ENCODE measurements around the gene CRYBA2.

DNA sequence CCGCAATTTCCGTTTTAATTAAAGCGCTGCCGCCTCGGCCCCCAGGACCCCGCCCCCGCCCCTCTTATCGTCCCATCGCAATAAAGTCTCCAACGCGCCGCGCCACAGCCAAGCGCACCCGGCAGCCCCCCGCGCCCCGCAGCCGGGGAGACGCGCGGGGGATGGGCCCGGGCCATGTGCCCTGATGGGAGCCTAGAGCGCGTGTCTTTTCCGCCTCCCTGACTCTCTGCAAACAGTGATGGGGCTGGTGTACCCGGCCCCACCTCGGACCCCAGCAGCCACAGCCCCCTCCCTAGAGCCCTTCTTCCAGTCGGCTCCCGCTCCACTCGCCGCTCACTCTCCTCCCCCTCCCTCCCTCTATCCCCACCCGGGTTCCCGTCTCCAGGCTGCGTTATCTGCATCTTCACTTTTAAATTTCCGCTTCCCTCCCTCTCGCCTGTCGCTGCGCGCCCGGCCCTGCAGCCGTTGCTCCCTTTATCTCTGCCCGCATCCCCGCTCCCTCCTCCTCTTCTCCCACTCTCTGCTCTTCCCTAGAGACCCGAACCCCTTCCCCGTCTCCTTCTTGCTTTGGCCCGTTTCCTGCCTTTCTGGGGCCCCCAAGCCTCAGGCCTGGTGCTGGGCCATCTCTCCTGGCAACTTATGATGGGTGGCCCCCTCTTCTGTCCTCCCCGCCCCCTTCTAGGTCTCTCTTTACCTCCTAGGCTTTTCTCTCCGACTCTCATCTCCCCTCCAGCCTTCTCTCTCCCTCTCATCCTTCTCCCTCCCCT lies 7.7 kb downstream of the CRYBA2 start:
- TF ChIP-seq RAD21 (IDR thresholded peaks at IDR 0.05 in 1 of 2, conservative IDR thresholded peaks at IDR 0.05 in 1 of 2; ENCODE audit: low read depth in 2 of 2, low read length in 2 of 2) (no peak), POLR2A (IDR thresholded peaks at IDR 0.05; ENCODE audit: control extremely low read depth in 1 of 2, low read depth in 2 of 2, low read length in 2 of 2) (no peak), EP300 (IDR thresholded peaks at IDR 0.05; ENCODE audit: borderline replicate concordance in 1 of 2, low read depth in 2 of 2, low read length in 2 of 2) (no peak)
- TF ChIP-seq, protein P1, sequence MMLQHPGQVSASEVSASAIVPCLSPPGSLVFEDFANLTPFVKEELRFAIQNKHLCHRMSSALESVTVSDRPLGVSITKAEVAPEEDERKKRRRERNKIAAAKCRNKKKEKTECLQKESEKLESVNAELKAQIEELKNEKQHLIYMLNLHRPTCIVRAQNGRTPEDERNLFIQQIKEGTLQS (IDR thresholded peaks at IDR 0.05; ENCODE audit: insufficient read depth, low read depth, low read length) = no peak
- TF ChIP-seq, protein P2, sequence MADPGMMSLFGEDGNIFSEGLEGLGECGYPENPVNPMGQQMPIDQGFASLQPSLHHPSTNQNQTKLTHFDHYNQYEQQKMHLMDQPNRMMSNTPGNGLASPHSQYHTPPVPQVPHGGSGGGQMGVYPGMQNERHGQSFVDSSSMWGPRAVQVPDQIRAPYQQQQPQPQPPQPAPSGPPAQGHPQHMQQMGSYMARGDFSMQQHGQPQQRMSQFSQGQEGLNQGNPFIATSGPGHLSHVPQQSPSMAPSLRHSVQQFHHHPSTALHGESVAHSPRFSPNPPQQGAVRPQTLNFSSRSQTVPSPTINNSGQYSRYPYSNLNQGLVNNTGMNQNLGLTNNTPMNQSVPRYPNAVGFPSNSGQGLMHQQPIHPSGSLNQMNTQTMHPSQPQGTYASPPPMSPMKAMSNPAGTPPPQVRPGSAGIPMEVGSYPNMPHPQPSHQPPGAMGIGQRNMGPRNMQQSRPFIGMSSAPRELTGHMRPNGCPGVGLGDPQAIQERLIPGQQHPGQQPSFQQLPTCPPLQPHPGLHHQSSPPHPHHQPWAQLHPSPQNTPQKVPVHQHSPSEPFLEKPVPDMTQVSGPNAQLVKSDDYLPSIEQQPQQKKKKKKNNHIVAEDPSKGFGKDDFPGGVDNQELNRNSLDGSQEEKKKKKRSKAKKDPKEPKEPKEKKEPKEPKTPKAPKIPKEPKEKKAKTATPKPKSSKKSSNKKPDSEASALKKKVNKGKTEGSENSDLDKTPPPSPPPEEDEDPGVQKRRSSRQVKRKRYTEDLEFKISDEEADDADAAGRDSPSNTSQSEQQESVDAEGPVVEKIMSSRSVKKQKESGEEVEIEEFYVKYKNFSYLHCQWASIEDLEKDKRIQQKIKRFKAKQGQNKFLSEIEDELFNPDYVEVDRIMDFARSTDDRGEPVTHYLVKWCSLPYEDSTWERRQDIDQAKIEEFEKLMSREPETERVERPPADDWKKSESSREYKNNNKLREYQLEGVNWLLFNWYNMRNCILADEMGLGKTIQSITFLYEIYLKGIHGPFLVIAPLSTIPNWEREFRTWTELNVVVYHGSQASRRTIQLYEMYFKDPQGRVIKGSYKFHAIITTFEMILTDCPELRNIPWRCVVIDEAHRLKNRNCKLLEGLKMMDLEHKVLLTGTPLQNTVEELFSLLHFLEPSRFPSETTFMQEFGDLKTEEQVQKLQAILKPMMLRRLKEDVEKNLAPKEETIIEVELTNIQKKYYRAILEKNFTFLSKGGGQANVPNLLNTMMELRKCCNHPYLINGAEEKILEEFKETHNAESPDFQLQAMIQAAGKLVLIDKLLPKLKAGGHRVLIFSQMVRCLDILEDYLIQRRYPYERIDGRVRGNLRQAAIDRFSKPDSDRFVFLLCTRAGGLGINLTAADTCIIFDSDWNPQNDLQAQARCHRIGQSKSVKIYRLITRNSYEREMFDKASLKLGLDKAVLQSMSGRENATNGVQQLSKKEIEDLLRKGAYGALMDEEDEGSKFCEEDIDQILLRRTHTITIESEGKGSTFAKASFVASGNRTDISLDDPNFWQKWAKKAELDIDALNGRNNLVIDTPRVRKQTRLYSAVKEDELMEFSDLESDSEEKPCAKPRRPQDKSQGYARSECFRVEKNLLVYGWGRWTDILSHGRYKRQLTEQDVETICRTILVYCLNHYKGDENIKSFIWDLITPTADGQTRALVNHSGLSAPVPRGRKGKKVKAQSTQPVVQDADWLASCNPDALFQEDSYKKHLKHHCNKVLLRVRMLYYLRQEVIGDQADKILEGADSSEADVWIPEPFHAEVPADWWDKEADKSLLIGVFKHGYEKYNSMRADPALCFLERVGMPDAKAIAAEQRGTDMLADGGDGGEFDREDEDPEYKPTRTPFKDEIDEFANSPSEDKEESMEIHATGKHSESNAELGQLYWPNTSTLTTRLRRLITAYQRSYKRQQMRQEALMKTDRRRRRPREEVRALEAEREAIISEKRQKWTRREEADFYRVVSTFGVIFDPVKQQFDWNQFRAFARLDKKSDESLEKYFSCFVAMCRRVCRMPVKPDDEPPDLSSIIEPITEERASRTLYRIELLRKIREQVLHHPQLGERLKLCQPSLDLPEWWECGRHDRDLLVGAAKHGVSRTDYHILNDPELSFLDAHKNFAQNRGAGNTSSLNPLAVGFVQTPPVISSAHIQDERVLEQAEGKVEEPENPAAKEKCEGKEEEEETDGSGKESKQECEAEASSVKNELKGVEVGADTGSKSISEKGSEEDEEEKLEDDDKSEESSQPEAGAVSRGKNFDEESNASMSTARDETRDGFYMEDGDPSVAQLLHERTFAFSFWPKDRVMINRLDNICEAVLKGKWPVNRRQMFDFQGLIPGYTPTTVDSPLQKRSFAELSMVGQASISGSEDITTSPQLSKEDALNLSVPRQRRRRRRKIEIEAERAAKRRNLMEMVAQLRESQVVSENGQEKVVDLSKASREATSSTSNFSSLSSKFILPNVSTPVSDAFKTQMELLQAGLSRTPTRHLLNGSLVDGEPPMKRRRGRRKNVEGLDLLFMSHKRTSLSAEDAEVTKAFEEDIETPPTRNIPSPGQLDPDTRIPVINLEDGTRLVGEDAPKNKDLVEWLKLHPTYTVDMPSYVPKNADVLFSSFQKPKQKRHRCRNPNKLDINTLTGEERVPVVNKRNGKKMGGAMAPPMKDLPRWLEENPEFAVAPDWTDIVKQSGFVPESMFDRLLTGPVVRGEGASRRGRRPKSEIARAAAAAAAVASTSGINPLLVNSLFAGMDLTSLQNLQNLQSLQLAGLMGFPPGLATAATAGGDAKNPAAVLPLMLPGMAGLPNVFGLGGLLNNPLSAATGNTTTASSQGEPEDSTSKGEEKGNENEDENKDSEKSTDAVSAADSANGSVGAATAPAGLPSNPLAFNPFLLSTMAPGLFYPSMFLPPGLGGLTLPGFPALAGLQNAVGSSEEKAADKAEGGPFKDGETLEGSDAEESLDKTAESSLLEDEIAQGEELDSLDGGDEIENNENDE (IDR thresholded peaks at IDR 0.05; ENCODE audit: insufficient replicate concordance, low read length) = no peak
- TF ChIP-seq, protein P3, sequence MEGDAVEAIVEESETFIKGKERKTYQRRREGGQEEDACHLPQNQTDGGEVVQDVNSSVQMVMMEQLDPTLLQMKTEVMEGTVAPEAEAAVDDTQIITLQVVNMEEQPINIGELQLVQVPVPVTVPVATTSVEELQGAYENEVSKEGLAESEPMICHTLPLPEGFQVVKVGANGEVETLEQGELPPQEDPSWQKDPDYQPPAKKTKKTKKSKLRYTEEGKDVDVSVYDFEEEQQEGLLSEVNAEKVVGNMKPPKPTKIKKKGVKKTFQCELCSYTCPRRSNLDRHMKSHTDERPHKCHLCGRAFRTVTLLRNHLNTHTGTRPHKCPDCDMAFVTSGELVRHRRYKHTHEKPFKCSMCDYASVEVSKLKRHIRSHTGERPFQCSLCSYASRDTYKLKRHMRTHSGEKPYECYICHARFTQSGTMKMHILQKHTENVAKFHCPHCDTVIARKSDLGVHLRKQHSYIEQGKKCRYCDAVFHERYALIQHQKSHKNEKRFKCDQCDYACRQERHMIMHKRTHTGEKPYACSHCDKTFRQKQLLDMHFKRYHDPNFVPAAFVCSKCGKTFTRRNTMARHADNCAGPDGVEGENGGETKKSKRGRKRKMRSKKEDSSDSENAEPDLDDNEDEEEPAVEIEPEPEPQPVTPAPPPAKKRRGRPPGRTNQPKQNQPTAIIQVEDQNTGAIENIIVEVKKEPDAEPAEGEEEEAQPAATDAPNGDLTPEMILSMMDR (IDR thresholded peaks at IDR 0.05; ENCODE audit: control extremely low read depth in 1 of 3, insufficient read depth in 1 of 3, low read depth in 1 of 3, low read length in 3 of 3) = no peak
